HFFc6 (cell line): ENCODE measurements around the gene CCDC40. TPM values are rescaled to one million over a fixed set of nuclear protein-coding genes. Genes with fewer than 3 reads are reported as not detected.

Source experiments
- DNase-seq: peaks from one replicate; pipeline ENCODE4 v3.0.0-alpha.2; 2018
- H3K27ac Mint-ChIP-seq: 2 replicates; pipeline ENCODE4 v1.8.0; 2020; ENCODE audit warnings: mild to moderate bottlenecking, mixed read lengths
- H3K27me3 Mint-ChIP-seq: 2 replicates; pipeline ENCODE4 v1.8.0; 2021; ENCODE audit warnings: mild to moderate bottlenecking, moderate library complexity, mixed read lengths; ENCODE audit not compliant: insufficient read depth
- H3K36me3 Mint-ChIP-seq: 2 replicates; pipeline ENCODE4 v1.8.0; 2021; ENCODE audit warnings: low read depth, mixed read lengths
- H3K4me1 Mint-ChIP-seq: 2 replicates; pipeline ENCODE4 v1.8.0; 2020; ENCODE audit warnings: low read depth, mixed read lengths
- H3K4me3 Mint-ChIP-seq: 2 replicates; pipeline ENCODE4 v1.8.0; 2020; ENCODE audit warnings: mild to moderate bottlenecking, moderate library complexity, mixed read lengths
- H3K9me3 Mint-ChIP-seq: 2 replicates; pipeline ENCODE4 v1.8.0; 2020; ENCODE audit warnings: mild to moderate bottlenecking, mixed read lengths
- total RNA-seq, 6 experiments: library from RNA; stranded (reverse); fragmentation: NEBNext Ultra II Directional; extraction: Animal tissue kit (Norgen Biotek cat#: 25700); gene quantifications; 2 replicates in 1 of 6; 3 replicates in 5 of 6; pipeline ENCODE4 v1.2.3, GENCODE V29; 2021
- TF ChIP-seq, protein P1 (sequence below): fragments of 200-600 bp; sonication (generic); IDR thresholded peaks from 2 replicates; pipeline ENCODE4 v1.5.0; 2021; ENCODE audit warnings: antibody characterized with exemption, mild to moderate bottlenecking

Gene CCDC40
- total RNA-seq, 6 experiments from 2014 or later, result 1.7 to 3.2 (median 2.1) TPM

DNA sequence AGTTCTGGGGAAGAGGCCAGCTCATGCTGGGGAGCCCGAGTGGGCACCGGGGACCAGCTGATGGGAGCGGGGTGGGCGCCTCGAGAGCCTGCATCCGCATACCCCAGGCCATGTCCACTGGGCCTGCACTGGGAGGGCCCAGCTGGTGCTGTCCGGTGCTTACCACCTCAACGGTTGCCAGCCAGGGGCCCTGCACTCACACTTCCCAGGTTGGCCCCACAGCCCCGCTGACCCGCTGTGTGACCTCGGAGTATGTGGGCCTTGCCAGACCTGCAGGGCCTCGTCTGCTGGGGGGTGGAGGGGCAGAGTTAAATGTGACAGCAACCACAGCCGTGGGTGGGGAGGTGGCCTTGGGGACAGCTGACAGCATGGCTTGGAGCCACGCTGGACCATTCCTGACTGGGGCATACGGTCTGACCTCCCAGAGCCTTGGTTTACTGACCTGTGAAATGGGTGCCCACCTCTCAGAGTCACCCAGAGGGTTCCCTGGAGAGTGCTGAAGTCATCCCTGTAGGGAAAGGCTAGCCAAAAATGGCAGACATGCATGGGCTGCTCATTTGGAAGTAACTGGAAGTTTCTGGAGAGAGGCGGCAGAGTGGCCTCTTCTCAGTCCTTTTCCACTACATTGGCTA is 59.5 kb downstream of the CCDC40 start:
- peaks cover 9% of the 10 kb centered on the region for H3K4me1 Mint-ChIP-seq
- no peaks in the 10 kb centered on the region for H3K36me3 Mint-ChIP-seq

DNA sequence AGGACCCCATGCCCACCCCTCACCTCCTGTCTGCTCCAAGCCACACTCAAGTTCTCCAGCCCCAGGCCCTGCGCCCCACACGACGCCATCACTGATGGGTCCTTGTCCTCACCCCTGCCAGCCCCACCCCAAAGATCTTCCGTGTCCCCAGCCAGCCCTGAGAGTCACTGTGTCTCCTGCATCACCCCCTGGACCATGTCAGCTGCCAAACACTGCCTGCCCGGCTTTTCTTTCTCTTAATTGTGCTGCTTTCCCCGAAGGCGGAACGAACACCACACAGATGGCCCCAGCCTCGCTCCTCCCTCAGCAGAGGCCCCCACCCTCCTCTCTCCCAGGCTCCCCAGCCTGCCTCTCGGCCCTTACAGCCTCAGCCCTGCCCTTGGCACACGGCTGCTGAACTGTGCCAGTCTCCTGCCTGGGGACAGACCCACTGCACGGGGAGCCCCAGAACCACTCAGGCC is 60.1 kb downstream of the CCDC40 start:
- Mint-ChIP-seq H3K9me3 (no peaks in the 10 kb centered on the region), H3K4me1 (peaks cover 11% of the 10 kb centered on the region), H3K4me3 (no peak overlapping the region), H3K36me3 (no peaks in the 10 kb centered on the region), H3K27me3 (peaks cover 21% of the 10 kb centered on the region), H3K27ac (no peak overlapping the region)
- DNase-seq, result no peak
- TF ChIP-seq, protein P1, sequence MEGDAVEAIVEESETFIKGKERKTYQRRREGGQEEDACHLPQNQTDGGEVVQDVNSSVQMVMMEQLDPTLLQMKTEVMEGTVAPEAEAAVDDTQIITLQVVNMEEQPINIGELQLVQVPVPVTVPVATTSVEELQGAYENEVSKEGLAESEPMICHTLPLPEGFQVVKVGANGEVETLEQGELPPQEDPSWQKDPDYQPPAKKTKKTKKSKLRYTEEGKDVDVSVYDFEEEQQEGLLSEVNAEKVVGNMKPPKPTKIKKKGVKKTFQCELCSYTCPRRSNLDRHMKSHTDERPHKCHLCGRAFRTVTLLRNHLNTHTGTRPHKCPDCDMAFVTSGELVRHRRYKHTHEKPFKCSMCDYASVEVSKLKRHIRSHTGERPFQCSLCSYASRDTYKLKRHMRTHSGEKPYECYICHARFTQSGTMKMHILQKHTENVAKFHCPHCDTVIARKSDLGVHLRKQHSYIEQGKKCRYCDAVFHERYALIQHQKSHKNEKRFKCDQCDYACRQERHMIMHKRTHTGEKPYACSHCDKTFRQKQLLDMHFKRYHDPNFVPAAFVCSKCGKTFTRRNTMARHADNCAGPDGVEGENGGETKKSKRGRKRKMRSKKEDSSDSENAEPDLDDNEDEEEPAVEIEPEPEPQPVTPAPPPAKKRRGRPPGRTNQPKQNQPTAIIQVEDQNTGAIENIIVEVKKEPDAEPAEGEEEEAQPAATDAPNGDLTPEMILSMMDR, result no peak

More for the DNA sequence above, 59.5 kb downstream of the CCDC40 start:
- H3K27me3 Mint-ChIP-seq, result peaks cover 22% of the 10 kb centered on the region
- no peak for DNase-seq
- no peak overlapping the region for H3K27ac Mint-ChIP-seq
- H3K4me3 Mint-ChIP-seq, result no peak overlapping the region
- TF ChIP-seq, protein P1, result no peak
- H3K9me3 Mint-ChIP-seq, result no peaks in the 10 kb centered on the region

DNA sequence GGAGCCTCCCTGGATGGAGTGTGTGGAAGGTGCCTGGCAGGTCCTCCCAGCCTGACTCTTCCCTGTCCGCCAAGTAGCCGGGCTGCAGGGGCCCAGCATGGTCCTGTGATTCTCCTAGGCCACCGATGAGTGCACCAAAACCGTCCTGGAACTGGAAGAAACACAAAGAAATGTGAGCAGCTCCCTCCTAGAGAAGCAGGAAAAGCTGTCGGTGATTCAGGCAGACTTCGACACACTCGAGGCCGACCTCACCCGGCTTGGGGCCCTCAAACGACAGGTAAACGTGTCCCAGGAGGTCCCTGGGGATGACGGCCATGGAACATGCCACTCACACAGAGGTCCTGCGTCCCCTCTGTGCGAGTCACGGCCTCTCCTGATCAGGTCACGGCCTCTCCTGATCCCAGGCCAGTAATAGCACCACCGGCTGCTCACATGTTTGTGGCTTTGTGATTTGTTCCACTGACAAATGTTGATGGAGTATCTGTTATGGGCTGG is 60.7 kb downstream of the CCDC40 start:
- Mint-ChIP-seq H3K4me1 (peaks cover 15% of the 10 kb centered on the region), H3K9me3 (no peaks in the 10 kb centered on the region), H3K36me3 (no peaks in the 10 kb centered on the region), H3K27me3 (peaks cover 16% of the 10 kb centered on the region), H3K4me3 (no peak overlapping the region), H3K27ac (no peak overlapping the region)
- TF ChIP-seq, protein P1, result no peak
- no peak for DNase-seq

DNA sequence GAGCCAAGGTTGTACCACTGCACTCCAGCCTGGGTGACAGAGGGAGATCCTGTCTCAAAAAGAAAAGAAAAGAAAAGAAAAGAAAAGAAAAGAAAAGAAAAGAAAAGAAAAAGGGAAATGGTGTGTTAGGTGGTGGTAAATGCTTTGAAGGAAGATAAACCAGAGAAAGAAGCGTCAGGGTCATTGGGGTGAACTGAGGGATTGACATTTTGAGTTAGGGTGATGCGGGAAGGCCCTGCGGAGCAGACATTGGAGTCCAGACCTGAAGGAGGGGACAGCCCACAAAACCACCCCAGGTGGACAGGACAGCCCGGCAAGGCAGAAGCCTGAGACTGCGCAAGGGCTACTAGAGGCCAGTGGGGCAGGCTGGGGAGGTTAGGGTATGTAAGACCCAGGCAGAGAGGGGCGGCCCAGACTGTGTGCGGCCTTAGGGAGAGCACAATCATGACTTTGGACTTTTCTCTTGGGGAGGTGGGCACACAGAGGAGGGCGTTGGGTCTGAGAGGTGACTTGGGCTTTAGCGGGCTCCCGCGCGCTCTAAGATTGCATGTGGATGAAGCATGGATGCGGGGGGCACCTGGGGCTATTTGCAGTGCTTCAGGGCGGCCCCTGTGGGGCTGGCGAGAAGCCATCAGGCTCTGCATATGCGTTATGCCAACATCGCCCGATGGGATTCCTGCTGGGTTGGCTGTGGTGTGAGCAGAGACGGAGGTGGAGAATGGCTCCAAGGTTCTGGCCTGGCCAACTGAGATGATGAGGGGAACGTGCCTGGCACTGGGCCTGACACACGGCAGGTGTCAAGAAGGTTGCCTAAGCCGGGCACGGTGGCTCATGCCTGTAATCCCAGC is 61.6 kb downstream of the CCDC40 start:
- DNase-seq, result no peak
- Mint-ChIP-seq H3K4me3 (no peak overlapping the region), H3K27ac (no peak overlapping the region)

DNA sequence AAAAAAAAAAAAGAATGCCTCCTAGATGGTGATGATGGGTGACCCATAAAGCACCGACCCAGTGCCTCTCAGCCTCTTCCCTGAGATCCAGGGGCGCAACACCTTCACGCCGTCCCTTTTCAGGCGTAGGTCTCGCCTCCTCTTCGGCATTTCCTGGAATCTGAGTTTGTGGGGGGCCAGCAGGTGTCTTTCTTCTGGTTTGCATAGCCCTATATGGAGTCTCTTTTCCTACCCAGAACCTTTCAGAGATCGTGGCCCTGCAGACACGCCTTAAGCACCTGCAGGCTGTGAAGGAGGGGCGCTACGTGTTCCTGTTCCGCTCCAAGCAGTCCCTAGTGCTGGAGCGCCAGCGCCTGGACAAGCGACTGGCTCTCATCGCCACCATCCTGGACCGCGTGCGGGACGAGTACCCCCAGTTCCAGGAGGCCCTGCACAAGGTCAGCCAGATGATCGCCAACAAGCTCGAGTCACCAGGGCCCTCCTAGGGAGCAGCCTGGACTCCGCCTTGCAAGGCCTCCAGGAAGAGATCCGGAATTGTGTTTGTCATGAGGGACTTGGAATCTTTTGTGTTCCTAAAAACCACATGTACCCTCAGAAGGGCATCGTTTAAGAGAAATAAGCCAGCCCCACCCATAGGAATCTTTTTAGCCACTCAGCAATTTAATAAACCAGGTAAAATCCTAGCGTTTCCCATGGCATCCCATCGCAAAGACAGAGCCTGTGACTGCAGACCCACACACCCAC is 63.0 kb downstream of the CCDC40 start:
- Mint-ChIP-seq H3K27ac (no peak overlapping the region), H3K36me3 (no peaks in the 10 kb centered on the region), H3K4me1 (peaks cover 22% of the 10 kb centered on the region), H3K9me3 (no peaks in the 10 kb centered on the region), H3K27me3 (peaks cover 7% of the 10 kb centered on the region), H3K4me3 (no peak overlapping the region)
- no peak for DNase-seq
- TF ChIP-seq, protein P1, result no peak

More for the DNA sequence above, 61.6 kb downstream of the CCDC40 start:
- Mint-ChIP-seq H3K9me3 (no peaks in the 10 kb centered on the region), H3K27me3 (peaks cover 10% of the 10 kb centered on the region), H3K4me1 (peaks cover 22% of the 10 kb centered on the region), H3K36me3 (no peaks in the 10 kb centered on the region)
- TF ChIP-seq, protein P1, result no peak
